Epithelial cell of esophagus (primary cell): ENCODE results near the gene DNAJC10.
"Not testable (repeated sequence)": the region's sequence is repeated elsewhere in the genome, so short reads cannot be mapped to it uniquely, and the experiment has no call there.

Experiments used
- DNase-seq: peaks from one replicate; pipeline ENCODE4 v3.0.0; 2010; ENCODE audit warnings: low read depth
- H3K4me3 ChIP-seq: 2 replicates; pipeline ENCODE4 v1.5.1; 2011; ENCODE audit warnings: mild to moderate bottlenecking, low read length, control low read depth
- TF ChIP-seq, protein P1 (sequence below): IDR thresholded peaks from 2 replicates; pipeline ENCODE4 v1.5.1; 2011; ENCODE audit warnings: low read depth, mild to moderate bottlenecking, low read length, control low read depth, inconsistent platforms; ENCODE audit not compliant: insufficient read depth; ENCODE audit errors: missing control alignments

The DNAJC10 gene

DNA sequence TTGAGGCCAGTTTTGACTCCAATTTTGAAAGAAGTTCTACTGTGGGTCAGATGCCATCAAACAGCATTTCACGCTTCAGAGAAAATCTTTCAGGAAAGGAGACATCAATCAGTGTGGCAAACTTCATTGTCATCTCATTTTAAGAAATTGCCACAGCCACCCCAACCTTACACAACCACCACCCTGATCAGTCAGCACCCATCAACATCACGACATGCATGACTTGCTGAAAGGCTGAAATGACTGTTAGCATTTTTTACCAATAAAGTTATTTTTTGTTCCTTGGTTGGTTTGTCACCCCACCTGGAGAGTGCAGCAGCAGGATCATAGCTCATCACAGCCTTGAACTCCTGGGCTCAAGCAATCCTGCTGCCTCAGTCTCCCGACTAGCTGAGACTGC, 10.4 kb downstream of the DNAJC10 start:
- no peak for DNase-seq
- no peak overlapping the region for H3K4me3 ChIP-seq
- TF ChIP-seq, protein P1, sequence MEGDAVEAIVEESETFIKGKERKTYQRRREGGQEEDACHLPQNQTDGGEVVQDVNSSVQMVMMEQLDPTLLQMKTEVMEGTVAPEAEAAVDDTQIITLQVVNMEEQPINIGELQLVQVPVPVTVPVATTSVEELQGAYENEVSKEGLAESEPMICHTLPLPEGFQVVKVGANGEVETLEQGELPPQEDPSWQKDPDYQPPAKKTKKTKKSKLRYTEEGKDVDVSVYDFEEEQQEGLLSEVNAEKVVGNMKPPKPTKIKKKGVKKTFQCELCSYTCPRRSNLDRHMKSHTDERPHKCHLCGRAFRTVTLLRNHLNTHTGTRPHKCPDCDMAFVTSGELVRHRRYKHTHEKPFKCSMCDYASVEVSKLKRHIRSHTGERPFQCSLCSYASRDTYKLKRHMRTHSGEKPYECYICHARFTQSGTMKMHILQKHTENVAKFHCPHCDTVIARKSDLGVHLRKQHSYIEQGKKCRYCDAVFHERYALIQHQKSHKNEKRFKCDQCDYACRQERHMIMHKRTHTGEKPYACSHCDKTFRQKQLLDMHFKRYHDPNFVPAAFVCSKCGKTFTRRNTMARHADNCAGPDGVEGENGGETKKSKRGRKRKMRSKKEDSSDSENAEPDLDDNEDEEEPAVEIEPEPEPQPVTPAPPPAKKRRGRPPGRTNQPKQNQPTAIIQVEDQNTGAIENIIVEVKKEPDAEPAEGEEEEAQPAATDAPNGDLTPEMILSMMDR, result no peak

GRCh38 chr2:182728014-182728413, 12.0 kb downstream of the DNAJC10 start:
- DNase-seq, result no peak
- H3K4me3 ChIP-seq, result no peak overlapping the region
- TF ChIP-seq, protein P1, result no peak

- no peak for DNase-seq
- TF ChIP-seq, protein P1, result no peak
- H3K4me3 ChIP-seq, result no peak overlapping the region
Observed at GRCh38 chr2:182729710-182730339, 13.8 kb downstream of the DNAJC10 start.

GRCh38 chr2:182730486-182730885, 14.4 kb downstream of the DNAJC10 start:
- TF ChIP-seq, protein P1, result no peak
- no peak for DNase-seq
- no peak overlapping the region for H3K4me3 ChIP-seq

DNA sequence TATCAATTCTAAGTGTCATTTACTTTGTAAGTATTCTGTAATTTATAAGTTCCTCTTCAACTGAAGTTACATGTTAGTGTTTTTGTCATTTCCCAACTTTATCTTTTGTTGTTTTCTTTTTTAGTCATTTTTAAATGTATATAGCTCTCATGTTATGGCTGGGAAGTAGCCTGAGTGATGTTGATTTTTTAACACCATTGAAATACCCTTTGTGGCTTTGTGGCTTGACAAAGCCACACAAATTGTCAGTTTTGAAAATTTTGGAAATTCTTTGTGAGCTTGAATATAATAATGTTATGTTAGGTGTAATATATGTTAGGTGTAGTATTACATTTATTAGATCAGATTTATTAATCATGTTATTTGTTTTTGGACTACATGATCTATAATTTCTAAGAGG, 16.7 kb downstream of the DNAJC10 start:
- no peak for DNase-seq
- H3K4me3 ChIP-seq, result no peak overlapping the region
- TF ChIP-seq, protein P1, result no peak

DNA sequence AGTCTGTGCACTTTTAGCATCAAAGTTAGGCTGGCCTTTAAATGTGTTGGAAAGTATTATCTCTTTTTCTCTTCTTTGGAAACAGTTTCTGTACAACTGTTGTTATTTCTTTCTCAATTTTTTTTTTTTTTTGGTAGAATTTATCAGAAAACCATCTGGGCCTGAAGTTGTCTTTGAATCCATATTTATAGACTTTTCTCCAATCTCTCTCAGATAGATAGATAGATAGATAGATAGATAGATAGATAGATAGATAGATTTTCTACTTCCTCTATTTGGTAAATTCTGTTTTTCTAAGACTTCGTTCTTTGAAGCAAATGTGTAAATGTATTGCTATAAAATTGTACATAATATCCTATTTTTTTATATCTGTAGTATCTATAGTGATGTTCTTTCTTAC, 17.5 kb downstream of the DNAJC10 start:
- H3K4me3 ChIP-seq, result no peak overlapping the region
- TF ChIP-seq, protein P1, result no peak

GRCh38 chr2:182736856-182737255, 20.8 kb downstream of the DNAJC10 start:
- H3K4me3 ChIP-seq, DNase-seq: not testable (repeated sequence)

More for the DNA sequence above, 17.5 kb downstream of the DNAJC10 start:
- DNase-seq, result no peak
